H1 (cell line): Measurements from ENCODE around the gene ZC3HAV1. TPM values are rescaled to one million over a fixed set of nuclear protein-coding genes. Genes with fewer than 3 reads are reported as not detected.

ENCODE experiments used
- CTCF ChIA-PET: fragments of 300-600 bp; sonication (Branson Sonifier 250); formaldehyde crosslinking; loops from one replicate; lab custom pipeline; 2021; ENCODE audit not compliant: partially characterized antibody; lab: Charles Lee
- POLR2A ChIA-PET: fragments of 300-600 bp; sonication (Branson Sonifier 250); formaldehyde crosslinking; loops from one replicate; lab custom pipeline; 2021; ENCODE audit warnings: inconsistent platforms; ENCODE audit not compliant: partially characterized antibody; lab: Charles Lee
- DNase-seq, 2 experiments: peaks; one replicate each; pipeline versions ENCODE4 v3.0.0 to v3.0.0-alpha.2; 2010 to 2022; ENCODE audit warnings: low spot score in 2 of 2, low read depth in 1 of 2, mixed read lengths in 1 of 2
- FAIRE-seq: peaks from 2 replicates; lab custom pipeline; 2011; peaks lifted over from hg19 to GRCh38; lab: Jason Lieb, UNC
- H2AFZ ChIP-seq: 2 replicates; pipeline ENCODE4 v1.8.1; 2012; ENCODE audit warnings: low read length, inconsistent platforms
- H2AK5ac ChIP-seq: 2 replicates; pipeline ENCODE4 v1.6.1; 2013; ENCODE audit warnings: low read depth, low read length
- H2BK120ac ChIP-seq: replicated peaks from 2 replicates; pipeline ENCODE3; 2013; ENCODE audit warnings: low read depth, low read length, inconsistent platforms
- H2BK12ac ChIP-seq: 2 replicates; pipeline ENCODE4 v1.6.1; 2013; ENCODE audit warnings: low read depth, low read length
- H2BK15ac ChIP-seq: 2 replicates; pipeline ENCODE4 v1.6.1; 2013; ENCODE audit warnings: low read length
- H2BK20ac ChIP-seq: 2 replicates; pipeline ENCODE4 v1.6.1; 2013; ENCODE audit warnings: low read length
- H2BK5ac ChIP-seq: 2 replicates; pipeline ENCODE4 v1.6.1; 2013; ENCODE audit warnings: low read depth, low read length
- H3K14ac ChIP-seq: 2 replicates; pipeline ENCODE4 v1.6.1; 2013; ENCODE audit warnings: inconsistent platforms; ENCODE audit not compliant: insufficient read length
- H3K18ac ChIP-seq: 2 replicates; pipeline ENCODE4 v1.6.1; 2013; ENCODE audit warnings: low read length; ENCODE audit errors: extremely low read depth
- H3K23ac ChIP-seq: 2 replicates; pipeline ENCODE4 v1.6.1; 2013; ENCODE audit warnings: inconsistent platforms; ENCODE audit not compliant: insufficient read length
- H3K23me2 ChIP-seq: 2 replicates; pipeline ENCODE4 v1.6.1; 2013; ENCODE audit warnings: low read depth, low read length
- H3K27ac ChIP-seq: 2 replicates; pipeline ENCODE4 v1.6.1; 2011; ENCODE audit warnings: low read depth, low read length, inconsistent platforms
- H3K27me3 ChIP-seq, 4 experiments: replicated peaks in 1 of 4; 1 replicate in 1 of 4; 2 replicates in 3 of 4; pipeline versions ENCODE4 v1.6.1 to v1.8.1; 2011 to 2013; ENCODE audit warnings: low read length in 3 of 4, mild to moderate bottlenecking in 3 of 4, inconsistent platforms in 2 of 4, mixed read lengths in 2 of 4, moderate library complexity in 1 of 4; ENCODE audit not compliant: control insufficient read depth in 3 of 4, insufficient read depth in 3 of 4; ENCODE audit errors: extremely low read depth in 1 of 4
- H3K36me3 ChIP-seq, 4 experiments: 2 replicates each; pipeline versions ENCODE4 v1.6.1 to v1.8.1; 2011 to 2013; ENCODE audit warnings: mild to moderate bottlenecking in 4 of 4, low read length in 3 of 4, moderate library complexity in 2 of 4, control low read depth in 1 of 4, inconsistent platforms in 1 of 4; ENCODE audit not compliant: insufficient read depth in 4 of 4, control insufficient read depth in 2 of 4
- H3K4ac ChIP-seq: replicated peaks from 2 replicates; pipeline ENCODE3; 2013; ENCODE audit warnings: low read length, low read depth, mixed read lengths, inconsistent platforms; ENCODE audit not compliant: insufficient read length
- H3K4me1 ChIP-seq, 4 experiments: replicated peaks in 1 of 4; 1 replicate in 1 of 4; 2 replicates in 3 of 4; pipeline versions ENCODE4 v1.6.1 to v1.8.1; 2011 to 2013; ENCODE audit warnings: low read length in 3 of 4, inconsistent platforms in 2 of 4, mixed read lengths in 1 of 4; ENCODE audit not compliant: insufficient read depth in 4 of 4, control insufficient read depth in 3 of 4
- H3K4me2 ChIP-seq, 2 experiments: 2 replicates each; pipeline versions ENCODE4 v1.6.1 to v1.8.1; 2011 to 2013; ENCODE audit warnings: low read depth in 2 of 2, low read length in 2 of 2, control low read depth in 1 of 2, inconsistent platforms in 1 of 2, mild to moderate bottlenecking in 1 of 2; ENCODE audit not compliant: insufficient read depth in 1 of 2
- H3K4me3 ChIP-seq, 4 experiments: fragments of 200-600, 300-600 bp in 1 of 4; sonication (generic), shearing (Covaris generic), sonication (Bioruptor Twin) in 1 of 4; 2 replicates each; pipeline versions ENCODE4 v1.5.1 to v1.8.1; 2011 to 2016; ENCODE audit warnings: low read length in 4 of 4, low read depth in 3 of 4, control low read depth in 2 of 4, inconsistent platforms in 2 of 4, mild to moderate bottlenecking in 2 of 4, mixed read lengths in 1 of 4, moderate library complexity in 1 of 4; ENCODE audit not compliant: insufficient read depth in 2 of 4; ENCODE audit errors: extremely low read depth in 1 of 4
- H3K56ac ChIP-seq: replicated peaks from 2 replicates; pipeline ENCODE3; 2013; ENCODE audit warnings: low read depth, mild to moderate bottlenecking, mixed read lengths, low read length, inconsistent platforms; ENCODE audit not compliant: insufficient read length
- H3K79me1 ChIP-seq: 2 replicates; pipeline ENCODE4 v1.6.1; 2013; ENCODE audit warnings: low read depth, low read length, control low read depth
- H3K79me2 ChIP-seq, 2 experiments: 2 replicates each; pipeline versions ENCODE4 v1.6.1 to v1.8.1; 2012 to 2013; ENCODE audit warnings: low read length in 2 of 2, mild to moderate bottlenecking in 2 of 2, inconsistent platforms in 1 of 2; ENCODE audit not compliant: insufficient read depth in 2 of 2, control insufficient read depth in 1 of 2
- H3K9ac ChIP-seq, 4 experiments: replicated peaks in 1 of 4; 1 replicate in 1 of 4; 2 replicates in 3 of 4; pipeline versions ENCODE4 v1.6.1 to v1.8.1; 2011 to 2013; ENCODE audit warnings: low read depth in 3 of 4, low read length in 3 of 4, control low read depth in 2 of 4, mild to moderate bottlenecking in 2 of 4, moderate library complexity in 2 of 4, inconsistent platforms in 1 of 4; ENCODE audit errors: extremely low read depth in 1 of 4
- H3K9me3 ChIP-seq, 2 experiments: 2 replicates each; pipeline versions ENCODE4 v1.6.1 to v1.8.1; 2012 to 2013; ENCODE audit warnings: mild to moderate bottlenecking in 2 of 2, moderate library complexity in 2 of 2, control low read depth in 1 of 2, inconsistent platforms in 1 of 2, low read depth in 1 of 2, low read length in 1 of 2, mixed read lengths in 1 of 2; ENCODE audit not compliant: insufficient read depth in 2 of 2
- H4K20me1 ChIP-seq, 2 experiments: replicated peaks in 1 of 2; 2 replicates each; pipeline versions ENCODE3 to v1.8.1; 2011 to 2013; ENCODE audit warnings: inconsistent platforms in 2 of 2, low read length in 2 of 2, mild to moderate bottlenecking in 1 of 2; ENCODE audit not compliant: insufficient read depth in 2 of 2, control insufficient read depth in 1 of 2
- H4K5ac ChIP-seq: 2 replicates; pipeline ENCODE4 v1.6.1; 2013; ENCODE audit warnings: low read length, low read depth, mixed read lengths, inconsistent platforms; ENCODE audit not compliant: insufficient read length
- H4K8ac ChIP-seq: 2 replicates; pipeline ENCODE4 v1.8.0; 2013; ENCODE audit warnings: mild to moderate bottlenecking, moderate library complexity, low read length, inconsistent platforms; ENCODE audit not compliant: insufficient read depth; ENCODE audit errors: extremely low read depth
- H4K91ac ChIP-seq: replicated peaks from 2 replicates; pipeline ENCODE3; 2013; ENCODE audit warnings: low read length, mixed read lengths, inconsistent platforms; ENCODE audit not compliant: insufficient read length
- GTF2F1 ChIP-seq: IDR thresholded peaks from 2 replicates; pipeline ENCODE4 v1.6.1; 2012; ENCODE audit warnings: low read depth, low read length, improper control_type of control experiment, borderline replicate concordance
- PHF8 ChIP-seq: fragments of 200-600 bp; sonication (generic); conservative IDR thresholded peaks from 2 replicates; pipeline ENCODE4 v1.7.1; 2012; ENCODE audit warnings: low read depth, mild to moderate bottlenecking, inconsistent platforms, low read length, moderate library complexity
- POLR2A ChIP-seq, 2 experiments: IDR thresholded peaks; 1 replicate in 1 of 2; 2 replicates in 1 of 2; pipeline ENCODE4 v1.6.1; 2011; ENCODE audit warnings: low read depth in 2 of 2, low read length in 2 of 2, mild to moderate bottlenecking in 2 of 2; ENCODE audit errors: control extremely low read depth in 1 of 2
- SUZ12 ChIP-seq: fragments of 200-600 bp; sonication (generic); IDR thresholded peaks from 2 replicates; pipeline ENCODE4 v1.6.1; 2012; ENCODE audit warnings: mild to moderate bottlenecking, inconsistent platforms, low read length, moderate library complexity, mixed read lengths
- WGBS, 2 experiments: shearing (Covaris generic) in 1 of 2; methylation state at CpG; one replicate each; pipeline versions ENCODE4 v1.1.6 to v1.1.7; 2013 to 2015; ENCODE audit warnings: low lambda C conversion rate in 2 of 2, mixed read lengths in 2 of 2, inconsistent platforms in 1 of 2, low coverage in 1 of 2, missing lambda C conversion rate in 1 of 2; ENCODE audit not compliant: insufficient replicate concordance in 2 of 2, insufficient coverage in 1 of 2, insufficient read length in 1 of 2; ENCODE audit errors: extremely low coverage in 1 of 2, missing lambda C conversion rate in 1 of 2; 5-methylcytosine and 5-hydroxymethylcytosine counted together
- polyA plus RNA-seq, 7 experiments: library from polyadenylated mRNA; depleted of rRNA in 3 of 7; stranded (reverse) in 5 of 7; unstranded in 2 of 7; fragments of >200 nt in 5 of 7; fragments of 200-250 nt in 2 of 7; gene quantifications; 1 replicate in 5 of 7; 2 replicates in 1 of 7; 4 replicates in 1 of 7; pipeline versions ENCODE4 v1.2.1 to v1.2.3, GENCODE V29; 2011 to 2013; ENCODE audit warnings: missing spikeins in 2 of 7, mixed read lengths in 2 of 7
- total RNA-seq: library from RNA; stranded (reverse); fragmentation: NEBNext Ultra II Directional; extraction: Animal tissue kit (Norgen Biotek cat#: 25700); gene quantifications from 2 replicates; pipeline ENCODE4 v1.2.1, GENCODE V29; 2021

Gene ZC3HAV1
- total and polyA plus RNA-seq, 2 of the 8 experiments (the other 6 are each of a cell fraction or from before 2014, with no cell fraction given) = 22.5 to 43.4 TPM

GRCh38 chr7:139080905-139081304 lies 28.6 kb downstream of the ZC3HAV1 start:
- no peaks in the 10 kb centered on the region for H3K79me1 ChIP-seq
- H3K23me2 ChIP-seq = no peaks in the 10 kb centered on the region
- no peaks in the 10 kb centered on the region for H3K4me1 ChIP-seq
- H2AFZ ChIP-seq = no peak overlapping the region
- DNase-seq (no peak), FAIRE-seq (no peak)
- no peak overlapping the region for H3K18ac ChIP-seq
- no peak overlapping the region for H2BK120ac ChIP-seq
- H2BK12ac ChIP-seq = no peak overlapping the region
- H3K36me3 ChIP-seq = peaks cover 2 to 39% (median 30%) of the 10 kb centered on the region in 4 experiments; a peak in 6 of 8 replicates
- no peak overlapping the region for H3K9ac ChIP-seq
- no peaks in the 10 kb centered on the region for H3K27me3 ChIP-seq
- H4K8ac ChIP-seq = no peak overlapping the region
- no peak overlapping the region for H3K4ac ChIP-seq
- peaks cover 2% of the 10 kb centered on the region in 2 experiments for H4K20me1 ChIP-seq
- H3K4me2 ChIP-seq = no peak overlapping the region
- no peak overlapping the region for H2BK15ac ChIP-seq
- H2BK5ac ChIP-seq = no peak overlapping the region
- no peak overlapping the region for H3K27ac ChIP-seq
- no peak overlapping the region for H4K91ac ChIP-seq
- no peak overlapping the region for H3K14ac ChIP-seq
- no peak overlapping the region for H2AK5ac ChIP-seq
- no peak overlapping the region for H3K4me3 ChIP-seq
- no peak overlapping the region for H3K56ac ChIP-seq
- no peaks in the 10 kb centered on the region for H3K79me2 ChIP-seq
- H3K23ac ChIP-seq = no peak overlapping the region
- 91% methylated on average over 8 of the region's 8 CpGs; no CpG with 5 or more reads in 1 of the 2 experiments for WGBS, 2 experiments
- no peak for TF ChIP-seq SUZ12
- TF ChIP-seq PHF8 = no peak
- TF ChIP-seq POLR2A (IDR thresholded peaks at IDR 0.05; ENCODE audit: control extremely low read depth in 1 of 2, low read depth in 2 of 2, low read length in 2 of 2) = no peak
- TF ChIP-seq GTF2F1 = no peak
- POLR2A ChIA-PET = no interaction called here
- H2BK20ac ChIP-seq = no peak overlapping the region
- CTCF ChIA-PET = interaction anchor here (0.7 to 1.0 kb wide), 4 partner anchors 7 to 46 kb away, joined by 3 read pairs; no protein-coding TSS in a partner anchor
- H3K9me3 ChIP-seq = no peaks in the 10 kb centered on the region
- no peak overlapping the region for H4K5ac ChIP-seq
